Measurements from ENCODE around the gene CRACR2B. TPM values are rescaled to one million over a fixed set of nuclear protein-coding genes. Genes with fewer than 3 reads are reported as not detected.

CRACR2B gene
- total and polyA plus RNA-seq, 10 donors = 6.1 to 34.1 (median 14.5) TPM

DNA sequence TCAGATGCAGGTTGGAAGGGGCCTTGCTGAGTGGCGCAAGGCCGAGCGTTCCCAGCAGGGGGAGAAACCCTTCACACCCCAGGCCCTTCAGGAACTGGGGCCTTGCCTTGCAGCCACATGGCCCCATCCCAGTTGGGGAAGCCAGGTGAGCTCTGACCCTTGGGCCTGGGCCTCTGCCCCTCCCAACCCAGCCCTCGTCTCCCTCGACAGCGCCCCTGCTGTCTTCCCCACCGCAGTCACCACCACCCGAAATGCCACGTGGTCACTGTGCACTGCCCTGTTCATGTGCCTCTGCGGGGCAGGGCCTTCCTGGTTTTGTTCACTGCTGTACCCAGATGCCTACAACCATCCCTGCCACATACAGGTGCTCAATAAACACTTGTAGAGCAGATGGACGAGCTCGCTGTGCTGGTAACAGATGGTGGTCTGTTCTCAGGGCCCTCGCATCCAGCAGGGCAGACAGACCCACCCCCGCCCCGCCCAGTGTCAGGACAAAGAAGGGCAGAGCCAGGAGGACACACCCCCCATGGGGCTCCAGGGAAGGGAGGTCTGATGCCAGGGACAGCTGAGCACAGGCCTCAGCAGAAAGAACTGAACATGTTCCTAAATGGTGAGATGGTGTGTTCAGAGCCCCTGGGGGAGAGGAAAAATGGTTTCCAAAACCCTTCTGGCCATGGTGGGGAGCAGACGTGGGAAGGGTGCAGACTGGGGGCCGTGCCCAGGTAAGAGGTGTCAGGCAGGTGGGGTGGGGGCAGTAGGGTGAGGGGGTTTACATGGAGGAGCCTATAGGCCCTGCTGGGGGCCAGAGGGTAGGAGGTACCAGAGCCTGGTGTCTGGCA lies 10.9 kb downstream of the CRACR2B start:
- peaks cover 0 to 27% (median 0%) of the 10 kb centered on the region in 7 donors for H3K27me3 ChIP-seq (replicated peaks in 1 of 7)
- WGBS, 5 donors = 59 to 80% (median 69%) methylated on average over 11 to 17 of the region's 17 CpGs
- H3K4me1 ChIP-seq = peaks cover 26 to 94% (median 59%) of the 10 kb centered on the region in 6 donors
- intact Hi-C loops (cut with DNase I; ENCODE audit: low total_unique reads) = no loop called here
- H3K36me3 ChIP-seq = peaks cover 0 to 54% (median 38%) of the 10 kb centered on the region in 6 donors
- no peak for DNase-seq
- TF ChIP-seq, protein P1, sequence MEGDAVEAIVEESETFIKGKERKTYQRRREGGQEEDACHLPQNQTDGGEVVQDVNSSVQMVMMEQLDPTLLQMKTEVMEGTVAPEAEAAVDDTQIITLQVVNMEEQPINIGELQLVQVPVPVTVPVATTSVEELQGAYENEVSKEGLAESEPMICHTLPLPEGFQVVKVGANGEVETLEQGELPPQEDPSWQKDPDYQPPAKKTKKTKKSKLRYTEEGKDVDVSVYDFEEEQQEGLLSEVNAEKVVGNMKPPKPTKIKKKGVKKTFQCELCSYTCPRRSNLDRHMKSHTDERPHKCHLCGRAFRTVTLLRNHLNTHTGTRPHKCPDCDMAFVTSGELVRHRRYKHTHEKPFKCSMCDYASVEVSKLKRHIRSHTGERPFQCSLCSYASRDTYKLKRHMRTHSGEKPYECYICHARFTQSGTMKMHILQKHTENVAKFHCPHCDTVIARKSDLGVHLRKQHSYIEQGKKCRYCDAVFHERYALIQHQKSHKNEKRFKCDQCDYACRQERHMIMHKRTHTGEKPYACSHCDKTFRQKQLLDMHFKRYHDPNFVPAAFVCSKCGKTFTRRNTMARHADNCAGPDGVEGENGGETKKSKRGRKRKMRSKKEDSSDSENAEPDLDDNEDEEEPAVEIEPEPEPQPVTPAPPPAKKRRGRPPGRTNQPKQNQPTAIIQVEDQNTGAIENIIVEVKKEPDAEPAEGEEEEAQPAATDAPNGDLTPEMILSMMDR (IDR thresholded peaks at IDR 0.05 in 8 of 11, conservative IDR thresholded peaks at IDR 0.05 in 3 of 11) = no peak
- no peak for TF ChIP-seq POLR2A (IDR thresholded peaks at IDR 0.05)
- peak in 2 of 3 donors; percentile 5 to 17 for TF ChIP-seq POLR2AphosphoS5 (IDR thresholded peaks at IDR 0.05)
- H3K27ac ChIP-seq = peak overlapping the region in 1 of 8 donors; percentile 8
- no peaks in the 10 kb centered on the region for H3K9me3 ChIP-seq
- H3K4me3 ChIP-seq = no peak overlapping the region

DNA sequence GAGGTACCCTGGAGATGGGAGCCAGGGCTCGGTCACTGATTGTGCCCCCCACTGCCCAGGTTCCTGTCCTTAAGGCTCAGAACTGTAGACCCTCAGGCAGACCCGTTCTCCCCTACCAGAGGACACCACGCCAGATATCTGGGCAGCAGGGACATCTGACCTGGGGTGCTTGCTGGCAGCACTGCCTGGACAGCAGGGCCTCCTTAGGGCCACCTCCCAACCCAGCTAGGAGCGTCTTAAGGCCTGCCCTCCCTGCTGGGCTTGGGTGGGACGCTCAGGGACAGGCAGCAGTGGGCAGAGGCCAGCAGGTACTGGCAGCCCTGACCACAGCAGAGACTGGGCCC lies 11.5 kb downstream of the CRACR2B start:
- TF ChIP-seq POLR2AphosphoS5 (IDR thresholded peaks at IDR 0.05) = peak in 1 of 3 donors; percentile 15
- TF ChIP-seq POLR2A (IDR thresholded peaks at IDR 0.05) = no peak
- Histone ChIP-seq H3K9me3 (no peaks in the 10 kb centered on the region), H3K27me3 (replicated peaks in 1 of 7) (peaks cover 0 to 27% (median 0%) of the 10 kb centered on the region in 7 donors), H3K27ac (peak overlapping the region in 1 of 8 donors; percentile 10), H3K4me1 (peaks cover 26 to 94% (median 59%) of the 10 kb centered on the region in 6 donors), H3K4me3 (no peak overlapping the region), H3K36me3 (peaks cover 0 to 54% (median 38%) of the 10 kb centered on the region in 6 donors)
- 91 to 96% (median 94%) methylated on average over 4 to 5 of the region's 5 CpGs for WGBS, 5 donors
- intact Hi-C loops (cut with DNase I; ENCODE audit: low total_unique reads) = no loop called here
- no peak for DNase-seq

GRCh38 chr11:839875-840617 lies 12.3 kb downstream of the CRACR2B start:
- Histone ChIP-seq H3K27me3 (replicated peaks in 1 of 7) (peaks cover 0 to 25% (median 0%) of the 10 kb centered on the region in 7 donors), H3K4me1 (peaks cover 21 to 94% (median 58%) of the 10 kb centered on the region in 6 donors), H3K9me3 (no peaks in the 10 kb centered on the region), H3K27ac (peak overlapping the region in 1 of 8 donors; percentile 95), H3K4me3 (peak overlapping the region in 2 of 8 donors; percentile 98 to 100), H3K36me3 (peaks cover 0 to 54% (median 38%) of the 10 kb centered on the region in 6 donors)
- intact Hi-C loops (cut with DNase I; ENCODE audit: low total_unique reads) = loop anchor here (10.0 kb wide), 1 partner anchor 215 kb away; no protein-coding TSS in a partner anchor
- 71 to 89% (median 85%) methylated on average over 15 to 25 of the region's 25 CpGs for WGBS, 5 donors
- no peak for DNase-seq
- no peak for TF ChIP-seq POLR2A (IDR thresholded peaks at IDR 0.05)
- no peak for TF ChIP-seq POLR2AphosphoS5 (IDR thresholded peaks at IDR 0.05)
- TF ChIP-seq, protein P1 (IDR thresholded peaks at IDR 0.05 in 8 of 11, conservative IDR thresholded peaks at IDR 0.05 in 3 of 11) = no peak

GRCh38 chr11:841981-842369 lies 14.3 kb downstream of the CRACR2B start:
- peaks cover 21 to 95% (median 61%) of the 10 kb centered on the region in 6 donors for H3K4me1 ChIP-seq
- peak overlapping the region; percentile 91 to 100 (median 98) for H3K4me3 ChIP-seq
- WGBS, 5 donors = 1 to 3% (median 1%) methylated on average over 15 to 27 of the region's 27 CpGs
- intact Hi-C loops (cut with DNase I; ENCODE audit: low total_unique reads) = loop anchor here (10.0 kb wide), 1 partner anchor 213 kb away; no protein-coding TSS in a partner anchor
- no peaks in the 10 kb centered on the region for H3K9me3 ChIP-seq
- no peak for DNase-seq
- peak overlapping the region; percentile 92 to 97 (median 95) for H3K27ac ChIP-seq
- TF ChIP-seq POLR2AphosphoS5 (IDR thresholded peaks at IDR 0.05) (no peak), POLR2A (IDR thresholded peaks at IDR 0.05) (no peak)
- TF ChIP-seq, protein P1 (IDR thresholded peaks at IDR 0.05 in 8 of 11, conservative IDR thresholded peaks at IDR 0.05 in 3 of 11) = no peak
- peaks cover 0 to 22% (median 0%) of the 10 kb centered on the region in 7 donors for H3K27me3 ChIP-seq (replicated peaks in 1 of 7)
- H3K36me3 ChIP-seq = peaks cover 0 to 41% (median 34%) of the 10 kb centered on the region in 6 donors

Data from spleen (tissue), 11 donors.